IPS-NIHi7 (cell line): Measurements from ENCODE around the gene PCSK4.
"Not testable (repeated sequence)": the region's sequence is repeated elsewhere in the genome, so short reads cannot be mapped to it uniquely, and the experiment has no call there.

Experiments
- DNase-seq: peaks from one replicate; pipeline ENCODE4 v3.0.0; 2012; ENCODE audit warnings: mixed read lengths; ENCODE audit errors: extremely low spot score

PCSK4 gene

DNA sequence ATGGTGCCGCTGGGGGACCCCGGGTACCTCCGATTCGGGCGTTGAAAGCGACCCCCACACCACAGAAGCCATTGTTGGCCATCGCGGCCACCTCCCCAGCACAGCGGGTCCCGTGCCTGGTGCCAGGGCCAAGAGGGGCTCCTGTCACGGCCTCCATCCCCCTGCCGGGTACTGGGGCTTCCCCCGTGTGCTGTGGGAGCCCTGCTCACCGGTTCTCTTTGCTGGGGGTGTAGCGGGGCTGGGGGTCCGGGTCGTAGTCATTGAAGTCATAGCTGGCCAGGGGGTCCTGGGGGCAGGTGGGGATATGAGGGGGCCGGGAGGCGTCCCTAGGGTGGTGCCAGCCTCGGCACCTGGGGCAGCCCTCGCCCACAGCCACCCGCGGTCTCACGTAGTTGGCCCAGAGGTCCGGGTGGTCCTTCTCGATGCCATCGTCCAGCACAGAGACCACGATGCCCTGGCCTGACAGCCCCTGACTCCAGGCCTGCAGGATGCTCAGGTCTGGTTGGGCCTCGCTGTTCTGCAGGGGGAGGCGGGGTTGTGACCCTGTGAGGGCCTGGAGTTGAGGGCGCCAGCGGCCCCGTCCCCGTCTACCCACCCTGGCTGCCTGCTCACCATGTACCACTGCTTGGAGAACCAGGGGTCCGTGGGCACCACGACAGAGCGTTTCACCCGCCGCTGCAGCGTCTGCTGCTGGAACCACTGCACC, 2.4 kb downstream of the PCSK4 start:
- DNase-seq, result no peak

DNA sequence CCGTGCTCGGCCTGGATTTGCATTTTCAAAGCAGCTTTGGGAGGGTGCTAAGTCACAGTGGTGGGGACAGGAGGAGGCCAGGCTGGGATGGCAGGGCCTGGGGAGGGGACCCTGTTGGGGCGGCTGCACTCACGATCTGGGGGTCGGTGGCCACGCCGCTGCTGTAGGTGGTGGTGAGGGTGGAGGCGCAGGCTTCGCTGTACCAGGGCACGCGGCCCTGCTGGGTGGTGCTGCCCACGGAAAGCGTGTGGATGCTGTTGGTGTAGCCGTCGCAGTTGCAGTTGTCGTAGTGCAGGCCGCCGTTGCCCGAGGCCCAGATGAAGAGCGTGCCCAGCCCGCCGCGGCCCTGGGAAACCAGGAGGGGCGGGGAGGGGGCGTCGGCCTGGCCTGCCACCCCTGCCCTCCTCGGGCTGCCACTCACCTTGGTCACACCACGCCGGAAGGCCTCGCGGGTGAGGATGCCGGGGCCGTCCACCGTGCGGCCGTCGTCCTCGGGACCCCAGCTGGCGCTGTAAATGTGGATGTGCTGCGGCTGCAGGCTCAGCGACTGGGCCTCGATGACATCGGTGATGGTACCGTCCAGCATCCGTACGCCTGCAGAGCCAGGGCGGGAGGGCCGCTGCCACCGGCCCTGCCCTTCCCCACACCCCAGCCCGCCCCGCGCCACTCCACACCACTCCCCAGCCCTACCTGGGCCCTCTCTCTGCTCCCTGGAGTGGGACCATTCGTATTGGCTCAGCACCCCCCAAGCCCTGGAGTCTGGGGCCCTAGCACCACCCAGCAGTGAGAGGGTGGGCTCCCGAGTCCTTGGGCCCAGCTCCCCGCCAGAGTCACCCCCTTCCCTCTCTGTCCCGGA, 3.2 kb downstream of the PCSK4 start:
- DNase-seq, result no peak

DNA sequence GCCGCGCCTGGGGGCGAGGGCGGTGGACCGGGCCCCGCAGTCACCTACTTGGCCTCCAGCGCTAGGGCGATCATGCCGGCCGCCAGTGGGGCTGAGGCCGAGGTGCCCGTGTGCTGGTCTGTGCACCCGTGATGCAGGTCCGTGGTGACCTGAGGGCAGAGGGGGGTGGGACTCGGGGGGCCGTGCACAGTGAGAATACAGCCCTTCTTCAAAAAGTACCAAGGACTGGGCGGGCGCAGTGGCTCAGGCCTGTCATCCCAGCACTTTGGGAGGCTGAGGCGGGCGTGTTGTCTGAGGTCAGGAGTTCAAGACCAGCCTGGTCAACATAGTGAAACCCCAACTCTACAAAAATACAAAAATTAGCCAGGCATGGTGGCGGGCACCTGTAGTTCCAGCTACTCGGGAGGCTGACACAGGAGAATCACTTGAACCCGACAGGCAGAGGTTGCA, 6.1 kb downstream of the PCSK4 start:
- DNase-seq, result no peak

DNA sequence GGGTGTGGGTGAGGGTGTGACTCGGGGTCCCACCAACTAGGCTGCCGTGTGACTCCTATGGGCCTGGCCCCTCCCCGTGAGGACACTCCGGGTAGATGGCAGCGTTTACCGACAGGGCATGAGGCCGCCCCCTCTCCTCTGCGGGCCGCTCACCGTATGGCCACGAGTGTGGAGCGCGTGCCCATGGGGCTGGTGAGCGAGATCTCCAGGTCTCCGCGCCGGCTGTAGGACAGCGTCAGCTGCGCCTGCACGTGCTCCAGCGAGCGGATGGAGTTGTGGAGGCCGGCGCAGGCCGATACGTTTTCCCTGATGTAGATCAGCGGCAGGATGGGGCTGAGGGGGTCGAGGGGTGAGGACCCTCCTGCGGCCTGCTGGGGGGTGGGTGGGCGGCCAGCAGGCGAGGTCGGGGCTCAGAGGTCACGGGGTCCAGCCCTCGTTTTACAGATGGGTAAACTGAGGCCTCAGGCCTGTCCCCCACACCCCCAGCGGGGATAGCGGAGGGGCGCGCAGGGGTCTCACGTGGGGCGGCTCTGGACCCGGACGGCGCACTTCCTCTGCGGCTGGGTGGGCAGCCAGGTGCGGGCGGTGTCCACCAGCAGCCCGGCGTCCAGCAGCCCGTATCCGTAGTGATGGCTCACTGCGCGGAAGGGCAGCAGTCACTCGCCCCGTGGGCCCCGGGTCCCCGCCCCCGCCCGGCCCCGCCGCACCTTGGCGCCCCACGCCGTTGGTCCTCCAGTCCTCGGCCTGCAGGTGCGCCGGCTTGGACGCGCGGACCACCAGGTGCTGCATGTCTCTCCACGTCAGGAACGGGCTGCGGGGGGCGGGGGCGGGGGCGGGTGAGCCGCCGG, 6.8 kb downstream of the PCSK4 start:
- DNase-seq, result no peak

DNA sequence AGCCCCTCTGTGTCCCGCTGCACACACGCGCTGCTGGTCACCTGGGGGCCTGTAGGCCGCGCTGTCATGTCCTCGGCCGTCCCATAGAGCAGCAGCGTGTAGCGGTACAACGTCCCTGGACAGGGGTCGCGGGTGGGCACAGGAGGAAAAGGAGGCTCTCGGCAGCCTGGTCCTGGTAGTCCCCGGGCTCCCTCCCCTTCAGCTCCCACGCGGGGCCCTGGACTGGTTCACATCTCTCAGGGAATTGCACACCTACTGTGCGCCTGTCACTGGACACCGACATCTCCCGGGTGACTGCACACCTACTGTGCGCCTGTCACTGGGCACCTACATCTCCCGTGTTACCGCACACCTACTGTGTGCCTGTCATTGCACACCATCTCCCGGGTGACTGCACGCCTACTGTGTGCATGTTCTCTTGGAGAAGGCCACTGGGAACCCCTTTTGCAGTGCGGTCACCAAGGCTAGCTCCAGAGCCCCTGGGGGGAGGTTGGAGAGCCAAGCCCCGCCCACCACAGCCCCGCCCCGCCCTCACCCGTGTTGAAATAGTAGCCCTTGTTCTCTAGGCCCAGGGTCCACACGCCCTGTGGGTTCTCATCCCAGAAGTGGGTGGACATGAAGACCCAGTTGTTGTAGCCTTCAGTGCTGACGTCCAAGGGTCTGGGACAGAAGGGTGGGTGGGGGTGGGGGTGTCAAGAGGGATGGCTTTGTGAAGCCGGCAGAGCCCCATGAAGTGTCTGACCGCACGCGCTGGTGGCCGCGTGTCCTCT, 7.6 kb downstream of the PCSK4 start:
- DNase-seq, result no peak

DNA sequence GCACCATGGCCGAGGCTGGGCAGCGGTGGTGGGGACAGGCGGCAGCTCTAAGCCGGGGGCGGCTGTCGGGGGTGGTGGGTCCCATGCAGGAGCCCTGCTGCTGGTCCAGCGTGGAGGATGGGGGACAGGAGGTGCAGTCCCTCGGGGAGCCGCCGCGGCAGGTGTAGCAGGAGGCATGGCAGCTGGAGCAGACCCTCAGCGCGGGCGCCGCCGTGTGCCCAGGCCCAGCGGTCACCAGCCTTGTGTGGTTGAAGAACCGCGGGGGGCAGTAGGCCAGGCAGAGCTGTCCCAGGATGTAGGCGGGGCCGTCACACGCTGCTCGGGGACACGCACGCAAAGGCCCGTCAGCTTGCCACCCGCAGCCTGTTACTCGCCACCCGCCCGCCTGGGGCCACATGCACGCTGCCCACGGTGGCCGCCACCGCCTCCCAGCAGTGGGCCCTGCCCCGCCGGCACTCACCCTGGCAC, 8.2 kb downstream of the PCSK4 start:
- DNase-seq, result no peak

DNA sequence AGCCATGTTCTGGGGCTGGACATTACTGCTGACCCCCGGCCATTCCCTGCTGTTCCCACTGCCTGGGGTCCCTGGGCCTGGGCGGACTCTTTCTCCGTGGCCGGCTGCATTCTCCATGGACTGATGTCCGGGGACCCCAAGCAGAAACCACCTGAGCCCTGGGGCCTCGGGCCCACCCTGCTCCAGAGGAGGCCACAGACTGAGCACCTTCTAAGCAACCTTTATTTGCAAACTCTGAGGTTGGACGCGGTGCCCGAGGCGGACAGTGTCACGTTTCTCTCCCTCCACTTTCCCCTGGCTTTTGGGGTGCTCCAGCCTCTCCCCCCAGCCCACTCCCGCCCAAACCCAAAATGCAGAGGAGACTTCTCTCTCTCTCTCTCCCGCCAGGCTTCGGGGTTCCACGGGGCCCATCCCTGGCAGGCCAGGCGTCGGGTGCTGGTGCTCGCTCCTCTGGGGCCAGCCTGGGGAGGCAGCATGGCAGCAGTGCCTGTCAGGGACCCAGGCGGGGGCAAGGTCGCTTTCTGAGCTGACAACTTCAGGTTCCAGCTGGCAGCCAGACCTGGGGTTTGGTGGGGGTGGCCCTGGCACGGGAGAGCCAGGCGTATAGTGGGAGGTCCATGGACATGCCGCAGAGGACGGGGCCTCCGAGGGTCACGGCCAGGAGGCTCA, 8.8 kb downstream of the PCSK4 start:
- no peak for DNase-seq

DNA sequence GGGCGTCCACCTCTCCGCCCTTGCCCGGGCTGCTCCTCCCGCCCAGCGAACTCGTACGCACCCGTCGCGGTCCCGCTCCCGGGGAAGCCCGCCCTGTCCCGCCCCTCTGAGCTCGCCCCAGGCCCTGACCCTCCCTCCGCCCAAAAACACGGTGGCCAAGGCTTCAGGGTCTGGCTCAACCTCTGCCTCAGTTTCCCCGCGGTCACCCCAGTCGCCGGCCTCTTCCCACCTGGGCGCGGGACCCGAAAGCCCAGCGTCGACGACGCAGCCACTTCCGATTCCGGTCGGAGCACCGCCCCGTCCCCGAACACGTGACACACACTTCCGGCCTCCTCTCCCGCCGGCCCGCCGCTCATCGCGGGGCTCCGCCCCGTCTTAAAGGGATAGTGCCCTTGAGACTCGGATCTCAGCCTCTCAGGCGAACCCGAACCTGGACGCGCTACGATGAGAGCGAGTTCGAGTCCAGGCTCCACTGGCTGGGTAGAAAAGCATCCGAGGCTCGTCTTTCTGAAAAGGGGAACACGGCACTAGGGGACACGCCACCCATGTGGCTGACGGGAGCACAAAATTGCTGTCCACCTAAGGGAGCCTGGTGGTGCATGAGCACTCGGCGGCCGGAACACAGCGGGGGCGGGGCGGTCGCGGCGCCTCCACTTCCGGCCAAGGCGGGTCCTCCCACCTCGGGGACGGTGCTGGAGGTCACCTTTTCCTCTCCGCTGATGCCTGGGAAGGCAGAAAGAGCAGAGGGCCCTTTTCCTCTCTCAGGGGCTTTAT, 11.0 kb downstream of the PCSK4 start, which contains the start of gene C19orf25:
Gene C19orf25, minus strand, starts transcription at position 282 of the 774 bp plus-strand sequence. CDS start 312 bp downstream, outside the sequence.
- DNase-seq, result peak; percentile 94

DNA sequence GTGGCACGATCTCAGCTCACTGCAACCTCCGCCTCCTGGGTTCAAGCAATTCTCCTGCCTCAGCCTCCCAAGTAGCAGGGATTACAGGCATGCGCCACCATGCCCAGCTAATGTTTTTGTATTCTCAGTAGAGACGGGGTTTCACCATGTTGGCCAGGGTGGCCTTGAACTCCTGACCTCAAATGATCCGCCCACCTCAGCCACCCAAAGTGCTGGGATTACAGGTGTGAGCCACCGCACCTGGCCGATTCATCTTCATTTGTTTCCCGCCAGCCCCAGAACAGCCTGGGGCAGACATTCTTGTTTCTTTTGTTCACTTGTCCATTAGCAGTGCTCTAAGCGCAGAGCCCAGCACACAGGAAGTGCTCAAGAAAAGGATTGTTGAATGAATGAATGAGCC, 13.1 kb downstream of the PCSK4 start:
- not testable (repeated sequence) for DNase-seq

DNA sequence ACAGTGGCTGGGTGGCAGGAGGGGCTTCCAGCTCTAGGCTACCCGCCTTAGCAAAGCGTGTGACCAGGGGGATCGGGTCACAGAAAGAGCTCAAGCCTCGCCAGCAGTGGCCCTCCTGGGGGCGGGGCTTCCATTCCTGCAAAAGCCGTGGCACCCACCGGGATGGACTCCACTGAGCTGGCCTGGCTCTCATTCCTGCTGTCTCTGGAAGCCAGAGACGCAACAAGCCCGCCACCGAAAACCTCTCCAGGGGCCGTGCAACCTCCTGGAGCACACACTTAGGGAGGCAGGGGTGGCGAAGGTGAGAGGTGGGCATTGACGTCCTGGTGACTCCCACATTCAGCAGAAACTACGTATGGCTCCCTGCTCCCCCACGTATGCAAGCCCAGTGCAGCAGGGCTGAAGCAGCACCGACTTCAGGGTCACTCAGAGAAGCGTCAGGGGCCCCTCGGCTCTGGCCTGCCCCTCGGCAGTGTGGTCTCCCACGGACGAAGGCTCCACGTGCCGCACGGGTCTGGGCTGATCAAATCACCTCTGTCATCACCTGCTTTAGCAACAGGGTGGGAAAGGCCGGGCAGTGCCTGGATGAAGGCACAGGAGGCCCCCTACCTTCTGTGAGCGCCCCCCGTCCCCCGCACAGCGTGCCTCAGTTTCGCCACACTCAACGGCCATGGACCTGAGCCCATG, 14.3 kb downstream of the PCSK4 start:
- DNase-seq, result no peak

DNA sequence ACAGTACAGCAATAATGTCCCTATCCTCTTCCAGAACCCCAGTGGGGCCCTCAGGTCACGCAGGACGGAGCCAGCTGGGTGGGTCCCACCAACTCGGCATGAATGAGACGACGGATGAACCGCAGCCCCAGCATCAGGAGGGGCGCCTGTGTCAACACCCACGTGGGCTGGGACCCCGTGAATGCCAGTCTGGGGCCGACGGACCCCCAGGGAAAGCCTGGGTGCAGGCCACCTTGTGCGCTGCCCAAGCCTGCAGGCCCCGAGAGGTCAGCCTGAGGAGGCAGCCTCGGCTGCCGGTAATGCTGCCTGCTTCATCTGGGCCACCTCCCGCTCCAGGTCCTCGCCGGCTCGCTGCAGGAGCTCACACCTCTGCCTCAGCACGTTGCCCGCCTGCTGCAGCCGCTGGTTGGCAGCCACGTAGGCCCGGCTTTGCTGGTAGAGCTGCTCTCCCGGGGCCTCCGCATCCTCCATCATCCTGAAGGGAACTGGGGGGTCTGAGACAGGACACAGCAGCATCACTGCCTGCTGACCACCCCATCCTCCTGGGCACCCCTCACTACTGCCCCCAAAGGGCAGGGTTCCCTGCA, 15.3 kb downstream of the PCSK4 start:
- DNase-seq, result no peak

DNA sequence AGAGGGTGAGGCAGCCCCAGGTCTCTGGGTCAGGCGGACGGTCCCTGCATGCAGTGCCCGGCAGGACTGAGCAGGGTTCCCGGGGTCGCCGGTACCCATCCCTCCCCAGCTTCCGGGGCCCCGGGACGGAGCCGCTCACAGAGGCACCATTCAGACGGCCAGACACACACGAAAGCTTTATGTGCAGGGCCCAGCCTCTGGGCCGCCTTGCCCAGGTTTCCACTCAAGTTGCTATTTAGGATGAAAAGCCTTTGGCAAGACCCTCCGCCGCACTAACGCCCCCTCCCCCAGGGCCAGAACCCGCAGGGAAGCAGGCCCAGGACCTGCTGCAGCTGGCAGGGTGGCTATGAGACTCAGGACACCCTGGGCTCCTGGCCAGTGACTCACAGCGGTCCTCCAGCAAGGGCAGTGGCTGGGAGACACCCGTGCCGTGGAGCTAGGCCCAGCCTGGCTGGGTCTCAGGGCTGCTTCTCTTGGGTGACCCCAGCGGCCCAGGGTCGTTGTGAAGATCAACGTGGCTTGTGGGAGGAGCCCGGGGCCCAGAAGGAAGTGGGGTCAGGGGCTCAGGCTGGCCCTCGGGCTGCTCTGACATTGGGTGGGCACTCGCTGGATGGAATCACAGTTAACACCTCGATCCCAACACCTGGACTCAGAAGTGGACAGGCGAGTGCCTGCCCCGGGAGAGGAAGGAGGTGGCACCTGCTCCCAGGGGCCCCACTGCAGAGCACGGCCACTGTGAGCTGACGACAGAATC, 16.0 kb downstream of the PCSK4 start:
- no peak for DNase-seq

DNA sequence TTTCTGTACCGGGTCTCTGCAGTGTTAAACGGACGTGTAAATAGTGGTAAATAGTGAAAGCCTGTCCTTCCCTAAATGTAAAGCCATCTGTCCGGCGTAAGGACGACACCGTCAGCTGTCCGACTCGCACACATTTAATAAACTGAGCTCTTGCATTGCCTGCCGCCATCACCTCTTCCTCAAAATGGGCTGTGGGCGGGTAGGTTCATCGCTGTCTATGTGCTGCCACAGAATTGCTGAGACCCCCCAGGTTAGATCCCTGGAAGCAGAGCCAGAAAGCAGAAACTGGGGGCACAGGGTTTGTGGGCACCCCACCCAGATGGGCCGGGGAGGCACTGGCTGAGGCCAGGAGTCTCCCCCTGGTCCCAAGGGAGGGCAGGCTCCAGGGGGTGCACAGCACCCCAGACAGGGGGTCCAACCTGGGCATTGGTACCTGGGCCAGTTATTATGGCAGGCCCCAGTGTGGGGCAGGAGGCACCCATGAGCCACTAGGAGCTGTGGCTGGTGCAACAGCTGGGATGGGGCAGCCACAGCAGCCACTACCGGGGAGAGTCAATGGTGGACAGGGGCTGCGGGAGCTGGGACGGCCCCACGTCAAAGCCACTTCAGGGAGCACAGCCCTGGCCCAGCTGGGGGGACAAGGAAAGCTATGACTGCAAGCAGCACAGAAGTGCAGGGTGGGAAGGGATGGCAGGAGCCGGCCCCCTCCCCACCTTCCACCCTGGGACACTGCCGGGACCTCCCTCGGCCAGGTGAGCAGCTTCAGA, 16.9 kb downstream of the PCSK4 start:
- no peak for DNase-seq

DNA sequence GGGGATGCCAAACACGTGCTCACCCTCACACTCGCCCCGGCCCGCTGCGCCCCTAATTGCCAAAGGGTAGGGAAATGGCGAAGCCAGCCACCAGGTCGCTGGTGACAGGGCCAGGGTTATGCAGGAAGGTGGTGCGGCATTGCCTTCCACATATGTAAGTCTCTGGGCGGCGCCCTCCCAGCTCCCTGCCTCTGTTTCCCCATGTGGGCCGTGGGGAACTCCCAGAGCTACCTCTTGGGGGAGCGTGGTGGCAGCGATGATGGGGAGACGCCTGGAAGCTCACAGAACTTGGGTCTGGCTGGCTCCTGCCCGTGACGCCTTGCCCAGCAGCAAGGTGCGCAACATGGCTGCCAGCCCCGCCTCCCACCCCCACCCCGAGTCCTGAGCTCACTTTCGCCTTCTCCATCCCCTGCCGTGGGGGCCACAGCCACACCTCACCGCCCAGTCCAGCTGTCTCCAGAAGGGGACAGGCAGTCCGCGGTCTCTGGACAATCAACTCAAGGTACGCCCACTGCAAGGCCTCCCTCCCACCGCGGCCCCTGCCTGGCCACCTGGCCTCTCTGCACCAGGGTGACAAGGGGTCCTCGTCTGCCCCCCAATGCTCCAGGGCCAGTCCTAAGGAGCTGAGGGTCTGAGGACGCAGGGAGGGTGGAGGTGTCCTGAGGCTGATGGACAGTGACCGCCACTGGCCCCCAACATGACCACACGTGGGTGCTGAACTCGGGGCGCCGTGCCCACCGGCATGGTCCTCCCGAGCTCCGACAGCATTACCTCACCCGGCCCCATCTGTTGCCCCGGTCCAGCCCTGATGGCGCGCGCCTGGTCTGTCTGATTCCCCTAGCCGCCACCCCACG, 17.7 kb downstream of the PCSK4 start:
- DNase-seq, result no peak

DNA sequence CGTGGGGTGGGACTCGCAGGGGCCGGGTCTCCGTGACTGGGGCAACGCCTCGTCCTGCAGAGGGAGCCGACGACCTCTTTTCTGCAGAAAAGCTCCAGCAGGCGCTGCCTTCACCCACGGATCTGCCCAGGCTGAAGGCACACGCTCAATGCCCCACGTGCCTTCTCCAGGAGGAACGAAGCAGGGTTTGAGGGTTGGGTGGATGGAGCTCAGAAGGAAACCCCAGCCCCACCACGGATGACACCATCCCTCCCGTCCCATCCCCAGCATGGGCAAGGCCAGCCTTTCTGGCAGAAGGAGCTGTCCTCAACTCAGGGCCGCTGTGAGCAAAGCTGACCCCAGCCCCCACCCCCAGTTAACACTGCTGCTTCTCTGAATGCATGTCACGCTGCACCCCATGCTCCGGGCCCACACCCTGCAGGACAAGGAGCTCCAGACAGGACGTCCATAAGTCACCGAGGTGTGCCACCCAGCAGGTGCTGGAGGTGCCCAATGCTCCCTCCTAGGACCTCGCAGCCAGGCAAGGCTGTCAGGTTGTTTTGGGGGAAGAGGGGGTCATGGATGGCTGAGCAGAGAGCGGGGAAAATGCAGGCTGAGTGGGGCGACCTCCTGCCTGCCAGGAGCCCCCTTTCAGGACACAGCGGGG, 18.5 kb downstream of the PCSK4 start:
- no peak for DNase-seq

DNA sequence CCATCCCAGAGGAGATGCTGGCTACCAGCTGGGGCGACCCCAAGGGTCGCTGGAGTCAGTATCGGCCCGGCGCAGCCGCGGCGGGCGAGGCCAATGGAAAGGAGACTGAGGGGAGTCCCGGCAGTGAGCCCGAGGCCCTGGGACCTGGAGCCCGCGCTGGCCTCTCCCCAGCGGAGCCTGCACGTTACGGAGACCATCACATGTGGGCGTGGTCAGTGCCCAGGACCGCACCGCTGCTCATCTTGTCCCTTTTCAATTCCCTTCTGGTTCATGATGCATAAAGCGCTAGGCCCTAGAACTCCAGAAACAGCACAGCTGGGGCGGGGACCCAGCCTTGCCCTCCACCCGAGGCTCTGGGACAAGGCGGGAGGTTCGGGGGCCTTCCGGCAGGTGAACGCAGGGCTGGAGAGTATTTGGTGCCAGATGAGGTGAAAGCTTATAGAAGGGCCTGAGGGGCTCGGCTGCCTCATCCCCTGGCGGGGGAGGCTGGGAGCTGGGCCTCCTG, 19.1 kb downstream of the PCSK4 start:
- DNase-seq, result peak; percentile 64
